ENCODE data around the gene SHD. TPM values are rescaled to one million over a fixed set of nuclear protein-coding genes. Genes with fewer than 3 reads are reported as not detected.

The SHD gene
- total and polyA plus RNA-seq, 9 of the 15 experiments (the other 6 are each of a cell fraction or from before 2014, with no cell fraction given) = 0.05 to 0.62 (median 0.15) TPM; not detected in 5

- TF ChIP-seq YY1 (IDR thresholded peaks at IDR 0.05; ENCODE audit: borderline replicate concordance in 1 of 3, control insufficient read depth in 1 of 3, extremely low read depth in 1 of 3, insufficient read depth in 3 of 3, insufficient read length in 1 of 3, insufficient replicate concordance in 2 of 3, low read depth in 1 of 3, low read length in 2 of 3) (peak in 1 of 3 experiments; percentile 45), POLR2A (conservative IDR thresholded peaks at IDR 0.05) (peak; percentile 77), HDAC1 (IDR thresholded peaks at IDR 0.05) (peak in 1 of 2 experiments; percentile 90; a peak in 2 of 4 replicates), ZBTB7A (IDR thresholded peaks at IDR 0.05; ENCODE audit: borderline replicate concordance, control insufficient read depth, low read depth, low read length) (peak; percentile 35), HMGN3 (IDR thresholded peaks at IDR 0.05; ENCODE audit: borderline replicate concordance, extremely low read depth, insufficient read length, low read depth, low read length) (peak; percentile 29), ZFX (CRISPR knock-in tag; IDR thresholded peaks at IDR 0.05) (peak; percentile 63; the same call in 1 of the 2 replicates), JUN (IDR thresholded peaks at IDR 0.05; ENCODE audit: borderline replicate concordance, low read depth, low read length) (peak; percentile 5; the same call in 1 of the 2 replicates), JUN (CRISPR knock-in tag; IDR thresholded peaks at IDR 0.05; ENCODE audit: borderline replicate concordance) (no peak), RBM34 (IDR thresholded peaks at IDR 0.05; ENCODE audit: borderline replicate concordance, insufficient read depth, low read length) (no peak), KLF13 (tag; IDR thresholded peaks at IDR 0.05; ENCODE audit: borderline replicate concordance, low read depth) (no peak), NFE2 (IDR thresholded peaks at IDR 0.05; ENCODE audit: low read depth) (no peak), VEZF1 (CRISPR knock-in tag; IDR thresholded peaks at IDR 0.05) (no peak; the same call in none of the 2 replicates), E2F6 (IDR thresholded peaks at IDR 0.05; ENCODE audit: borderline replicate concordance in 1 of 2, extremely low read depth in 1 of 2, insufficient read depth in 1 of 2, insufficient read length in 1 of 2, low read depth in 1 of 2, low read length in 1 of 2, poor library complexity in 1 of 2, severe bottlenecking in 1 of 2) (peak; percentile 82 to 88), NBN (IDR thresholded peaks at IDR 0.05; ENCODE audit: low read depth) (0 out of 2 replicates have a peak, but pooled peaks have one; percentile 11), CREB3L1 (IDR thresholded peaks at IDR 0.05; ENCODE audit: borderline replicate concordance, low read depth) (peak; percentile 58), ZNF384 (IDR thresholded peaks at IDR 0.05; ENCODE audit: low read depth, low read length) (no peak), SMAD4 (CRISPR knock-in tag; conservative IDR thresholded peaks at IDR 0.05) (0 out of 2 replicates have a peak, but pooled peaks have one; percentile 13), POLR2G (IDR thresholded peaks at IDR 0.05; ENCODE audit: low read depth, low read length) (peak; percentile 88), TEAD1 (CRISPR knock-in tag; IDR thresholded peaks at IDR 0.05) (no peak), TAF1 (IDR thresholded peaks at IDR 0.05; ENCODE audit: control insufficient read depth, extremely low read depth, insufficient read depth, low read length, severe bottlenecking) (no peak), CCNT2 (IDR thresholded peaks at IDR 0.05; ENCODE audit: borderline replicate concordance, extremely low read depth, insufficient read length, low read depth, low read length) (peak; percentile 36)
Measured at GRCh38 chr19:4327252-4327876, 48.3 kb downstream of the SHD start (continued).
